Hippocampal formation (tissue), 2 donors: ENCODE measurements around the gene IPCEF1.
"Not testable (repeated sequence)": the region's sequence is repeated elsewhere in the genome, so short reads cannot be mapped to it uniquely, and the experiment has no call there.

Experiments used
- DNase-seq, 2 donors: peaks; one replicate each; lab custom pipeline; 2025; lab: John Stamatoyannopoulos, UW

IPCEF1 gene

GRCh38 chr6:154219250-154219649, 137.4 kb downstream of the IPCEF1 start:
- DNase-seq: no peak

DNA sequence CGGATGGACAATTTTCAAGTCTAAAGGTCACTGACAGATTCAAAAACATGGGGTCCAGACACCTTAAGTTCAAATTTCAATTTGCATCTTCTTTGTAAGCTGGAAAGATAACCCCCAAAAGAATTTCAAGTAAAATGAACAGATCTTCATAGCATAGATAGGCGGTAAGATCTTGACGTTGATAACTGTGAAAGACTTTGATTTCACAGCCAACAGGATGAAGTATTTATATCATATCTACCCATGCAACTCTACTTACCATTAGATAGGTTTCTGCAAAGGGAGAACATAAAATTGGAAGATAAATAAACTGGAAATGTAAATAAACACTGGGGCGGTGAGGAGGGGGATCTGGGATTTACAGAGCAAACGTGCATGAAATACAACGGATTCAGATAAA, 137.8 kb downstream of the IPCEF1 start:
- DNase-seq: no peak

DNA sequence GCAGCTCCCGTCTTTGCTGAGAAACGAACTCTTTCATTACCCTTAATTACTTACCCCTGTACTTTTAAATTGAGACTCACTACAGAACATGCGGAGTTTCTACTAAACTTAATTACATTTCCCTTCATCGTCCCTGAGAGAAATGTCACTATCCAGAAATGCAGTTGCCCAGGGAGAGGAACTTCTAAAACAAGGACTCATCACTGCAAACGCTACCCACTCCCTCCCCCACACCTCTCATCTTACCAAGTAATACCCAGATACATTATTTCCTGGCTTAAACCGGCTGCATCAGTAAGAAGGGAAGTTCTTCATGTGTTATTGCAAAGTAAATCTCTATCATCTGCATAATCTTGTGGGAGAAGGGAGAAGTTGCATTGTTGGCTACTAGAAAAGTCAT, 138.3 kb downstream of the IPCEF1 start:
- DNase-seq: no peak

DNA sequence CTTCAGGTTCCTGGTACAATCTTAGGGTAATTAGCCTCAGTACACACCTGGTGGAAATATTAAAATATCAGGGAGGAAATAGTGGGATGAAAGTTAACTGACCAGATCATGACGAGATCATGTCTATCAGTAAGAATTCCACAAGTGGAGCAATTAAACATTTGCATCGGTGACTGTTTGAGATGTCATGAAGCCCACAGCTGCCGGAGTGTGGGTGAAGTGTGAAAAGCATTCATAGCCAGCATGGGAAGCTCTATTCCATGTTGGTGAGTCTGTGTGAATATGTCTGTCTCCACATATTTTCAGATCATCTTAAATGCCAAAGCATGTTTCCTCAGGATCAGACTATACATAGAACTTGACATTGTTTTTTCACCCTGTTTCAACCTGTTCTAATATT, 142.8 kb downstream of the IPCEF1 start:
- no peak for DNase-seq

- no peak for DNase-seq
Observed at GRCh38 chr6:154210678-154211077, 145.9 kb downstream of the IPCEF1 start.

DNA sequence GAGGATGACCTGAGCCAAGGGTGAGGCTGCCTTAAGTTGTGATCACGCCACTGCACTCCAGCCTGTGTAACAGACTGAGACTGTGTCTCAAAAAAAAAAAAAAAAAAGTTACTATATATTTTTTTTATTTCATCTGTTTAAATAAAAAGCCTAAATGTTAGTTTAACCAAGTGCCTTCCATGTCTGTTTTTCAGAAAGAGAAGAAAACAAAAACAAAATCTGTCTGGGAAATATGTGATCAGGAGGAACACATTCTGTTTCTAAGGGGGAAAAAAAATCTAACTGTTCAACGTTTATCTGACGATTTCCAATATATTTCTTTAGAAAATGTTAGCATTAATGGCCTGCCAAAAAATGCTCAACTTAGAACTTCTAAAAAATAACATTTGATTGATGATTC, 147.0 kb downstream of the IPCEF1 start:
- DNase-seq: no peak

DNA sequence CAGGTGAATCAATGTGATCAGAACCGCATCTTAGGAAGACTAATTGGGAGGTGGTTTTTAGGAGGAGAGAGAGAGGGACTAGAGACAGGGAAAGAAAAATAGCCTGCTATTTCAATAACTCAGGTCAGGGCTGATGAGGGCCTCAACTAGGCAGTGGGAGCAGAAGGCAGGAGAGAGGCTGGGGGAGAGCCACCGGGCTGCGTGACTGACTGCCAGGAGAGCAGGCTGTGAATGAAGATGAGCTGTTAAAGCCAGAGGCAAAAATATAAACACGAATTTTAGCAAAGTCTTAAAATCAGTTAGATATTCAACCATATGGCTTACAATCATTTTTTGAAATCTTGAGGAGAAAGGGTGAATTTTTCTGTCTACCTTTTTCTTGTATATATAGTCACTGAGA, 149.6 kb downstream of the IPCEF1 start:
- DNase-seq: no peak

DNA sequence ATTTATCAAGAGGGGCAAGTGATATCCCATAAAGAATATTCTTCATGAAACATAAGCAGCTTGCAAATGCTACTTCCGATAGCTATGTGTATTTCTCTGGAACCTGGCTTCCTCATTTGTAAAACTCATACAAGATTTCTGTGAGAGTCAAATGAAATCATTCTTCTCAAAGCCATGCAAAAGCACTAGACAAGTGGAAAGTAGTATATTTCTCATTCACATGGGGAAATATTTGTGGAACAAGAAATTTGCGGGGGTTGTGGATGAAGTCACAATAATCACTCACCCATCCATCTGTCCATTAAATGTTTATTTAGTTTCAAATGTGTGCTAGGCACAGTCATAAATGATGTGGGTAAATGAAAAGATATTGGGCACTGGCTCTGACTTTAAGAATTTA, 150.5 kb downstream of the IPCEF1 start:
- DNase-seq: no peak

DNA sequence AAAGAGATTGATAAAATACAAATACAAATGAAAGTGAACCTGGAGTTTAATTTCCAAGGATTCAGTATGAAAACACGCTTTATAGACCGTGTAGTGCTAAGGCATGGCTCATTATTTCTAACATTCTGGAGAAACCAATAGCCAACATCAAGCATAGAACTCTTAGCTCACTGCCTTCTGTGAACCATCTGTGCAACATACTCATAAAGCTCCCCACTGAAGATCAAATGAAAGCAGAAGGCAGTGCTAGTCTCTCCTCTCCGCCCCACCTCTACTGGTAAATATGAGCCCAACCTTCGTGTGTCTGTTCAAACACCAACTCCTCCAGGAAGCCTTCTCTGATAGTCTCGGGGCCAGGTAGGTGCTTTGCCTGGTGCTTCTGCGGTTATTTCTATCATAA, 153.6 kb downstream of the IPCEF1 start:
- no peak for DNase-seq

DNA sequence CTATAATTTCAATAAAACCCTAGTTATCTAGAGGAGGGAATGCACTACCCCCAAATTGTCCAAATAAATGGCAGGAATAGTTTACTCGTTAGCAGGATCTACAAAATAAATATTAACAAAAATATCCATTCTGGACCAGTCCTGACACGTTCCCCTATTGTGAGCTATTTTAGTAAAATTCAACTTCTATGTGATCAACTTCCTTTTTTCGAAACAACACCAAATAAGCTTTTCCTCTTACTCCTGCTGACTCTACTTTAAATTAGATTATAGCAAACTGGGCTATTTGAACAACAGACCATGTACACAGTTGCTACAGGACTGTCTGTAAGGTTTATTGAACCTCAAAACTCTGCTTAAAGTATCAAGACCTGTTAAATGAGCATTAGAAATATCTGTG, 154.3 kb downstream of the IPCEF1 start:
- no peak for DNase-seq

DNA sequence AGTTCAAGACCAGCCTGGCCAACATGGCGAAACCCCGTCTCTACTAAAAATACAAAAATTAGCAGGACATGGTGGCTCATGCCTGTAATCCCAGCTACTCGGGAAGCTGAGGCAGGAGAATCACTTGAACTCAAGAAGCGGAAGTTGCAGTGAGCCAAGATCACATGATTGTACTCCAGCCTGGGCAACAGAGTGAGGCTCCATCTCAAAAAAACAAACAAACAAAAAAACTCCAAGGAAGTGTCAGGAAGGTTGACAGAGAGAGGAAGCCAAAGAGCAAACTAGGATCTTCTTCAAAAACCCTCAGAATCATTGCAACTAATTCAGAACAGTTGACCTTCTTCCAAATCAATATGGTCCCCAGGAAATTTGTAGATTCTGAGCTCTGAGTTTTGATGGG, 154.9 kb downstream of the IPCEF1 start:
- DNase-seq: not testable (repeated sequence)

- no peak for DNase-seq
Observed at GRCh38 chr6:154197196-154197860, 159.3 kb downstream of the IPCEF1 start.

DNA sequence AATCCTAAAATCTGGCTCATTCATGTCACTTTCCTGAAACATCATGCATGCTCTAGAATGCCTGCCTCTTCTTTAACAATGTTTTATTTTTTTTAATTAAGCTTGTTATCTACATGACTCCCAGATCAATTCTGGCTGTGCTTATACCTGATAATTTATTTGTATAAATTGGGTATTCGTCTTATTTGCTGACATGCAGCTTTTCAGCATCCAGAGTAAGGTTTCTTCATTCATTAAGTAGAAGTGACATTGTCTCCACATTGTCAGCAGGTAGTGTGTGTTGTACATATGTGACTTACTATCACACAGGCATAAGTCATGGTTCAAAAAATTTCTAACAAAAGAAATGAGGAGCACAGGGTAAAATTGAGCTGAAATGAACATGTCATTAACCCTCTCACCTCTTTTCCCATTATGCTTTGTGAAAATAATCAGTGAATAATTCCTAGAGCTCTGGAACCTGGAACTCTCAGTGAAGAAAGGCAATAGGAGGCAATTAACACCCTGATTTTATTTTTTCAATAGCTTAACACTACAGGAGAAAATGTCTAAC, 160.2 kb downstream of the IPCEF1 start:
- DNase-seq: no peak

- DNase-seq: no peak
Observed at GRCh38 chr6:154187714-154188113, 168.9 kb downstream of the IPCEF1 start.

DNA sequence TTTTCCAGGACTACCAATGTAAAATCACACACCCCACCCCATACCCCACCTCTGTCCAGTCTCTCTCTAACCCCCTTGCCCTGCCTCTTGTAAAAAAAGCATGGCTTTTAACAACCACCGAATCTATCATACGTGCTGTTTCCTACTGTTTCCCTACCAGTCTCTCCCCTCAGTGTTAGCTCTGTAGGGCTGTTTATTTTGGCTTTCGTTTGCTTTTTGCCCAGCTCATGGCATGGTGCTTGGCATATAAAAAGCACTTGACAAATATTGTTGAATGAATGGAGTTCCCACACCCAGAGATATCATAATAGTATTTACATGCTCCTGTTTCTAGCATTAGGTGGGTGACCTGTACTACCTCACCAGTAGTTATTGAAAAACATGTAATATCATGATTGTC, 169.4 kb downstream of the IPCEF1 start:
- no peak for DNase-seq

GRCh38 chr6:154179434-154179833, 177.2 kb downstream of the IPCEF1 start:
- DNase-seq: no peak

GRCh38 chr6:154172393-154172792, 184.2 kb downstream of the IPCEF1 start:
- DNase-seq: not testable (repeated sequence)

DNA sequence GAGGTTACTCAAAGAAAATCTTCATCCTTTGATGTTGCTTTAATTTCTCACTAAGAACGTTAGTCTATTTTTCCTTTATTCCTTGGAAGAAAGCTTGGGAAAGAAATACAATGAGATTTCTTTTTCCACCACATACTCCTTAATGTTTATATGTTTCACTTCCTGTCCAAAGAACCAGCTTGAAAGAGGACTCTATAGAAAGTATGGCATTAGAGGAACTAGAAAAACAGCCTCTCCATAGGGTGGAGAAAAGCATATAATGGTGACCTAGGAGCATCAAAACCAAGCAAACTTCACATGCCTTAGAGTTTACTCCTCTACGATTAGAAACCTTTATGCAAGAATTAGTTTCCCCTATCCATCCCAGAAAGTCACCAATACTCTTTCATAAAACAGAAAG, 186.5 kb downstream of the IPCEF1 start:
- DNase-seq: no peak

GRCh38 chr6:154169193-154169847, 187.3 kb downstream of the IPCEF1 start:
- DNase-seq: peak in 1 of 2 donors; percentile 21

DNA sequence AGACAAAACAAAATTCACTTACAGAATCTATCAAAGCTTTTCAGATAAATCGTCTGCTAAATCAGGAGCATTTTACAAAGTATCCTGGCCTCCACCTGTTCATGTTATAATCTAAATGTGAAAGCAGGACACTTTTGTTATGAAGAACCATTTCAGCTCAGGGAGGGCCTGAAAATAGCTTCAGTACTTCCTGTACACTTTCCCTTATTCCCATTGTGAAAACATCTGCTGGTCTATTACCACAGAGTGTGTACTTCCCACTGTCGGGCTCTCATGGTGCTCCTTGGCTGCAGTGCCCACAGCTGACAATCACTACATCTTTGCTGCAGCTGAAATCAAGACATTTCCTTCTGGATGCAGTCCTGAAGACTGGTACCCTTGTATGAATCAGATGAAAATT, 189.5 kb downstream of the IPCEF1 start:
- DNase-seq: no peak

DNA sequence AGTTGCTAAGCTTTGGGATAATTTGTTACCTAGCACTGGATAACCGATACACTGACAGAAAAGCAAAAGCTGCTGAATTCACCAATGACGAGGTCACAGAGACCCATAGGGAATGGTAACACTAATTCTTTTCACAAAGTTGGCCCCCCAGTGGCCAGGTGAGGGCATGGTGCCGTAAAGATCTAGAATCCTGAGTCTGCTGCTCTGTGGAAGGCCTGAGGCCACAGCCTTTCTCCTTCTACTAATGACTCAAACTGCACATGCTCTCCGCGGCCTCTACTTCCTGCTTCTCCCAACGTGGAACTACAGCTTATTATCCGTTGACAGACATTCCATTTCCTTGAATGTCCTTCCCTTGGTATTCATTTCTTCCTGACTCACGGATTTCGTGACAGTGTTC, 190.5 kb downstream of the IPCEF1 start:
- DNase-seq: no peak

DNA sequence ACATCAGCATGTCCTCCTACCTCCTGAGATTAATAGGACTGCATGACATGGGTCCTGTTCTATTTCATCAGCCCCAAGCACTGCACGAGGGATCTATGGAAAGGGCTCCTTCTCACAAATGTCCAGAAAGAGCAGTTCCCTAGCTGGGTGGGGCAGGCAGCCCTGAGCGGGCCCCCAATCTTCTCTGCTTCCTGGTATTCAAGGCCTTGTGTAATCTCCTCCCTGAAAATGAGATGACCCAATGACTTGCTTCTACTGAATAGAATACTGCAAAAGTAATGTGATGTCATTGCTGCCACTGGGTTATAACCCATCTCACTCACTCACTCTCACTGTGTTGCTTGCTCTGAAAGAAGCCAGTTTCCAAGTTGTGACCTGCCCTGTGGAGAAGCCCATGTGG, 191.1 kb downstream of the IPCEF1 start:
- no peak for DNase-seq

GRCh38 chr6:154164397-154164796, 192.2 kb downstream of the IPCEF1 start:
- DNase-seq: peak; percentile 46 to 66

DNA sequence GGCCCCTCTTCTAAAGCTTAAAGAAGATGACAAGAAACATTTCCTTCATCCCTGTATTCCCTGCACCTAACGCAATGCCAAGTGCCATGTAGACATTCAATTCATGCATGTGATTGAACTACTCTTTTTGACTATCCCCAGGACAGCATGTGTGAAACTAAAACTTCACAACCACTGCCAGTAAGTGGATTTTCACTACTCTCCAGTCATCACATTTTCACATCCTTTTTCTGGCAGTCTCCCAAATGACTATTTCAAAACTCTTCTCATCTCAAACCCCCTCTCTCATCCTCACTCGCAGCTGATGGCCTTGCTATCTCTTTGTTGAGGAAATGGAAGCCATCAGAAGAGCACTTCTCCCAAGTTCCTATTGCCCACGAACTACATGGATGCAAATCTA, 194.9 kb downstream of the IPCEF1 start:
- no peak for DNase-seq
